Measurements from ENCODE around the gene AGMO. TPM values are rescaled to one million over a fixed set of nuclear protein-coding genes. Genes with fewer than 3 reads are reported as not detected.

AGMO gene
- total RNA-seq, 1 experiment from 2014 or later, result 0.77 TPM

GRCh38 chr7:15352421-15353206 is 209.2 kb downstream of the AGMO start (continued):
- TF ChIP-seq PRDM15 (CRISPR knock-in tag; IDR thresholded peaks at IDR 0.05), result no peak
- no peak for TF ChIP-seq STAT6 (CRISPR knock-in tag; conservative IDR thresholded peaks at IDR 0.05; ENCODE audit: low read depth)
- TF ChIP-seq ATF2 (CRISPR knock-in tag; IDR thresholded peaks at IDR 0.05; ENCODE audit: borderline replicate concordance, low read depth), result no peak
- TF ChIP-seq GTF2I (CRISPR knock-in tag; conservative IDR thresholded peaks at IDR 0.05), result no peak
- TF ChIP-seq MAX (CRISPR knock-in tag; IDR thresholded peaks at IDR 0.05), result no peak

- no peaks in the 10 kb centered on the region for H3K27me3 Mint-ChIP-seq (ENCODE audit: low read depth)
- no peak for ATAC-seq
- ChIA-PET POLR2A (interaction anchor here (0.8 kb wide), 1 partner anchor 668 kb away, joined by 3 read pairs; no protein-coding TSS in a partner anchor), CTCF (no interaction called here)
- no peaks in the 10 kb centered on the region for H3K4me1 Mint-ChIP-seq
- DNase-seq (ENCODE audit: low spot score), result no peak
- peaks cover 14% of the 10 kb centered on the region for H3K36me3 Mint-ChIP-seq
- TF ChIP-seq ZSCAN18 (CRISPR knock-in tag; IDR thresholded peaks at IDR 0.05) (no peak), HMGA2 (CRISPR knock-in tag; IDR thresholded peaks at IDR 0.05) (no peak), ATF3 (CRISPR knock-in tag; conservative IDR thresholded peaks at IDR 0.05) (no peak), FOXJ3 (CRISPR knock-in tag; IDR thresholded peaks at IDR 0.05; ENCODE audit: borderline replicate concordance) (no peak), NR1H2 (CRISPR knock-in tag; IDR thresholded peaks at IDR 0.05) (no peak), SP1 (CRISPR knock-in tag; conservative IDR thresholded peaks at IDR 0.05) (no peak), ZNF121 (CRISPR knock-in tag; IDR thresholded peaks at IDR 0.05) (no peak), ZNF512 (CRISPR knock-in tag; IDR thresholded peaks at IDR 0.05; ENCODE audit: borderline replicate concordance) (no peak), NR3C1 (CRISPR knock-in tag; conservative IDR thresholded peaks at IDR 0.05; ENCODE audit: low read depth) (no peak), USF2 (CRISPR knock-in tag; IDR thresholded peaks at IDR 0.05) (no peak), OVOL2 (CRISPR knock-in tag; IDR thresholded peaks at IDR 0.05; ENCODE audit: borderline replicate concordance) (no peak)
- no peak overlapping the region for H3K27ac Mint-ChIP-seq
- H3K9me3 Mint-ChIP-seq, result peaks cover 13% of the 10 kb centered on the region
- H3K4me3 Mint-ChIP-seq, result no peak overlapping the region
Observed at GRCh38 chr7:15345216-15345615, 216.6 kb downstream of the AGMO start.
